Sigmoid colon (tissue), 7 donors: ENCODE results near the gene TNFRSF9. TPM values are rescaled to one million over a fixed set of nuclear protein-coding genes. Genes with fewer than 3 reads are reported as not detected.

Experiments
- DNase-seq: peaks from one replicate; pipeline ENCODE4 v3.0.0-alpha.2; 2019
- H3K27ac ChIP-seq, 4 donors: fragments of 200-600 bp; sonication (generic); one replicate each; pipeline ENCODE4 v1.5.1; 2016 to 2019; ENCODE audit warnings: mild to moderate bottlenecking in 1 of 4
- H3K27me3 ChIP-seq, 3 donors: fragments of 200-600 bp; sonication (generic); one replicate each; pipeline ENCODE4 v1.5.1; 2019; ENCODE audit warnings: mild to moderate bottlenecking in 1 of 3
- H3K36me3 ChIP-seq, 4 donors: fragments of 200-600 bp; sonication (generic); one replicate each; pipeline ENCODE4 v1.5.1; 2016 to 2019
- H3K4me1 ChIP-seq, 4 donors: fragments of 200-600 bp; sonication (generic); one replicate each; pipeline ENCODE4 v1.5.1; 2017 to 2019
- H3K4me3 ChIP-seq, 4 donors: fragments of 200-600 bp; sonication (generic); one replicate each; pipeline ENCODE4 v1.5.1; 2017 to 2019; ENCODE audit warnings: mild to moderate bottlenecking in 2 of 4, moderate library complexity in 1 of 4
- H3K9me3 ChIP-seq, 4 donors: fragments of 200-600 bp in 3 of 4; sonication (generic) in 3 of 4; one replicate each; pipeline versions ENCODE4 v1.5.1 to v1.6.1; 2013 to 2019
- CTCF ChIP-seq, 4 experiments: fragments of 450-650 bp in 3 of 4; fragments of 200-600 bp in 1 of 4; IDR thresholded peaks; one replicate each; pipeline ENCODE4 v1.5.1; 2016 to 2019; ENCODE audit warnings: antibody characterized with exemption in 4 of 4, mild to moderate bottlenecking in 3 of 4, moderate library complexity in 2 of 4
- EP300 ChIP-seq, 4 donors: sonication (generic); formaldehyde crosslinking; IDR thresholded peaks; one replicate each; pipeline ENCODE4 v1.6.1; 2017; ENCODE audit warnings: antibody characterized with exemption in 4 of 4
- POLR2A ChIP-seq, 2 donors: fragments of 450-650 bp; IDR thresholded peaks; one replicate each; pipeline ENCODE4 v1.6.1; 2016; ENCODE audit warnings: antibody characterized with exemption in 2 of 2, mild to moderate bottlenecking in 2 of 2, moderate library complexity in 2 of 2
- POLR2AphosphoS5 ChIP-seq, 4 donors: sonication (generic); formaldehyde crosslinking; IDR thresholded peaks; one replicate each; pipeline ENCODE4 v1.6.1; 2017; ENCODE audit warnings: antibody characterized with exemption in 4 of 4
- WGBS, 2 donors: extraction: QIAGEN DNeasy Blood & Tissue Kit; methylation state at CpG; one replicate each; pipeline ENCODE4 v1.1.7; 2013; 5-methylcytosine and 5-hydroxymethylcytosine counted together
- intact Hi-C: fragments of 100-400 bp; cut with DNase I; formaldehyde crosslinking; loops from one replicate; pipeline ENCODE4 v1.15.1; 2023
- polyA plus RNA-seq, 3 donors: library from polyadenylated mRNA; stranded (reverse); fragments of 200-250 nt; gene quantifications; one replicate each; pipeline ENCODE4 v1.2.3, GENCODE V29; 2013
- total RNA-seq, 4 donors: library from RNA; depleted of rRNA; stranded (reverse); fragments of >200 nt; gene quantifications; one replicate each; pipeline ENCODE4 v1.1.0, GENCODE V29; 2016
- donor health status: healthy with polysubstance abuse.
- donor health status: Bipolar disorder and iron deficiency.
- donor health status: healthy.

The TNFRSF9 gene
- total and polyA plus RNA-seq, 7 donors, result 1.2 to 1.7 TPM; not detected in 5

GRCh38 chr1:7884757-7885156 is 55.9 kb downstream of the TNFRSF9 start:
- Histone ChIP-seq H3K9me3 (no peaks in the 10 kb centered on the region), H3K27me3 (peaks cover 3 to 34% (median 18%) of the 10 kb centered on the region in 3 donors), H3K4me1 (no peaks in the 10 kb centered on the region), H3K27ac (no peak overlapping the region), H3K36me3 (no peaks in the 10 kb centered on the region), H3K4me3 (no peak overlapping the region)
- no peak for TF ChIP-seq POLR2A (IDR thresholded peaks at IDR 0.05)
- TF ChIP-seq CTCF (IDR thresholded peaks at IDR 0.05), result no peak
- TF ChIP-seq POLR2AphosphoS5 (IDR thresholded peaks at IDR 0.05), result no peak
- TF ChIP-seq EP300 (IDR thresholded peaks at IDR 0.05), result no peak
- 95 to 98% methylated on average over 1 of the region's 1 CpG for WGBS, 2 donors
- no peak for DNase-seq
- intact Hi-C loops, result no loop called here

GRCh38 chr1:7879228-7879627 is 61.4 kb downstream of the TNFRSF9 start:
- no peak for TF ChIP-seq POLR2AphosphoS5 (IDR thresholded peaks at IDR 0.05)
- TF ChIP-seq POLR2A (IDR thresholded peaks at IDR 0.05), result no peak
- no peak for TF ChIP-seq CTCF (IDR thresholded peaks at IDR 0.05)
- no peak for TF ChIP-seq EP300 (IDR thresholded peaks at IDR 0.05)
- no peaks in the 10 kb centered on the region for H3K27me3 ChIP-seq
- H3K27ac ChIP-seq, result no peak overlapping the region
- WGBS, 2 donors, result 88 to 93% methylated on average over 3 of the region's 3 CpGs
- H3K36me3 ChIP-seq, result no peaks in the 10 kb centered on the region
- intact Hi-C loops, result no loop called here
- H3K4me1 ChIP-seq, result no peaks in the 10 kb centered on the region
- H3K4me3 ChIP-seq, result no peak overlapping the region
- peaks cover 0 to 5% (median 0%) of the 10 kb centered on the region in 4 donors for H3K9me3 ChIP-seq
- no peak for DNase-seq

GRCh38 chr1:7878027-7878426 is 62.6 kb downstream of the TNFRSF9 start:
- Histone ChIP-seq H3K36me3 (no peaks in the 10 kb centered on the region), H3K4me1 (no peaks in the 10 kb centered on the region), H3K27ac (no peak overlapping the region), H3K9me3 (peaks cover 0 to 5% (median 0%) of the 10 kb centered on the region in 4 donors), H3K4me3 (no peak overlapping the region), H3K27me3 (no peaks in the 10 kb centered on the region)
- no peak for DNase-seq
- TF ChIP-seq POLR2A (IDR thresholded peaks at IDR 0.05) (no peak), CTCF (IDR thresholded peaks at IDR 0.05) (no peak), EP300 (IDR thresholded peaks at IDR 0.05) (no peak), POLR2AphosphoS5 (IDR thresholded peaks at IDR 0.05) (no peak)
- intact Hi-C loops, result no loop called here
- WGBS, 2 donors, result 39 to 70% methylated on average over 1 of the region's 1 CpG

- no peaks in the 10 kb centered on the region for H3K36me3 ChIP-seq
- 85 to 86% methylated on average over 11 of the region's 11 CpGs for WGBS, 2 donors
- TF ChIP-seq POLR2A (IDR thresholded peaks at IDR 0.05), result no peak
- no peak for TF ChIP-seq POLR2AphosphoS5 (IDR thresholded peaks at IDR 0.05)
- no peak for TF ChIP-seq EP300 (IDR thresholded peaks at IDR 0.05)
- no peak for TF ChIP-seq CTCF (IDR thresholded peaks at IDR 0.05)
- no peak overlapping the region for H3K4me3 ChIP-seq
- peaks cover 0 to 5% (median 0%) of the 10 kb centered on the region in 4 donors for H3K9me3 ChIP-seq
- intact Hi-C loops, result no loop called here
- no peaks in the 10 kb centered on the region for H3K4me1 ChIP-seq
- no peak for DNase-seq
- no peak overlapping the region for H3K27ac ChIP-seq
- no peaks in the 10 kb centered on the region for H3K27me3 ChIP-seq
These were observed 66.5 kb downstream of the TNFRSF9 start for GRCh38 chr1:7873801-7874795.
